ENCODE measurements around the gene GOLGA8B.
"Not testable (repeated sequence)": the region's sequence is repeated elsewhere in the genome, so short reads cannot be mapped to it uniquely, and the experiment has no call there.

GOLGA8B gene, protein sequence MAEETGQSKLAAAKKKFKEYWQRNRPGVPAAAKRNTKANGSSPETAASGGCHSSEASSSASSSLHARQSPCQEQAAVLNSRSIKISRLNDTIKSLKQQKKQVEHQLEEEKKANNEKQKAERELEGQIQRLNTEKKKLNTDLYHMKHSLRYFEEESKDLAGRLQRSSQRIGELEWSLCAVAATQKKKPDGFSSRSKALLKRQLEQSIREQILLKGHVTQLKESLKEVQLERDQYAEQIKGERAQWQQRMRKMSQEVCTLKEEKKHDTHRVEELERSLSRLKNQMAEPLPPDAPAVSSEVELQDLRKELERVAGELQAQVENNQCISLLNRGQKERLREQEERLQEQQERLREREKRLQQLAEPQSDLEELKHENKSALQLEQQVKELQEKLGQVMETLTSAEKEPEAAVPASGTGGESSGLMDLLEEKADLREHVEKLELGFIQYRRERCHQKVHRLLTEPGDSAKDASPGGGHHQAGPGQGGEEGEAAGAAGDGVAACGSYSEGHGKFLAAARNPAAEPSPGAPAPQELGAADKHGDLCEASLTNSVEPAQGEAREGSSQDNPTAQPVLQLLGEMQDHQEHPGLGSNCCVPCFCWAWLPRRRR

GRCh38 chr15:34583399-34584329 lies at the start of gene GOLGA8B:
Gene GOLGA8B (minus strand): TSS chr15:34583651. CDS start chr15:34535912, 47,739 bp downstream.
- peak; percentile 49 for DNase-seq

DNA sequence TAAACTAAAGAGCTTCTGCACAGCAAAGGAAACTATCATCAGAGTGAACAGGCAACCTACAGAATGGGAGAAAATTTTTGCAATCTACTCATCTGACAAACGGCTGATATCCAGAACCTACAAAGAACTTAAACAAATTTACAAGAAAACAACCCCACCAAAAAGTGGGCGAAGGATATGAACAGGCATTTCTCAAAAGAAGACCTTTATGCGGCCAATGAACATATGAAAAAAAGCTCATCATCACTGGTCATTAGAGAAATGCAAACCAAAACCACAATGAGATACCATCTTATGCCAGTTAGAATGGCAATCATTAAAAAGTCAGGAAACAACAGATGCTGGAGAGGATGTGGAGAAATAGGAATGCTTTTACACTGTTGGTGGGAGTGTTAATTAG lies 49.7 kb upstream of the GOLGA8B start:
- not testable (repeated sequence) for DNase-seq

GRCh38 chr15:34628577-34629152 lies 45.2 kb upstream of the GOLGA8B start:
- DNase-seq: no peak

GRCh38 chr15:34625007-34625406 lies 41.6 kb upstream of the GOLGA8B start:
- DNase-seq: no peak

GRCh38 chr15:34621675-34622074 lies 38.2 kb upstream of the GOLGA8B start:
- no peak for DNase-seq

- DNase-seq: no peak
Observed at GRCh38 chr15:34620814-34621213, 37.4 kb upstream of the GOLGA8B start.

DNA sequence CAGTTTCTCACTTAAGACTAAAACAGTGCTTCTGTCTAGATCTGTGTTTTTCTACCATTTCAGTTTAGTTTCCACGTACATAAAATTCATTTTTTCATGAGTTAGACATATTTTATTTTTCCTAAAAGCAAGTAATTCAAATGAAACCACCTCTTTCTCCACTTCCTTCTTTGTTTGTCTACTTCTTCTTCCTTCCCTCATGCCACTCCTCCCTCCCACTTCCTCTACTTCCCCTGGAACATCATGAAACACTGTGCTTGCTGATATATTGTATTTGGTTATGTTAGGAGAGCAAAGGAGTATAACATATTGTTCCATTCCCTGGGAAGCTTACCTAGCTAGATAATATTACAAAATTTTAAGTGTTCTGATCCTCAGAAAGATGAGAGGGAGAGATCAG lies 36.7 kb upstream of the GOLGA8B start:
- DNase-seq: no peak

DNA sequence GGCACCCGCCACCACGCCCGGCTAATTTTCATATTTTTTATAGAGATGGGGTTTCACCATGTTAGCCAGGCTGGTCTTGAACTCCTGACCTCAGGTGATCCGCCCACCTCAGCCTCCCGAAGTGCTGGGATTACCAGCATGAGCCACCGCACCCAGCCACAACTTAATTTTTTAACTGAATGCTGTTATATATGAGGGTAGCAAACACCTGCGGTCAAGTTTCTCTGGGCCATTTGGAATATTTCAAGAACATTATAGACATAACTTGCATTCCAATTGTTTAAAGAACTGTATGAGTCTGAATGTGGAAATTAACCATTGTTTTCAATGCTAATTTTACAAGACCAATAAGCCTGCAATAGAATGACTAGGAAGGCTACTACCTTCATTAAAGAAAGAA lies 35.7 kb upstream of the GOLGA8B start:
- no peak for DNase-seq

GRCh38 chr15:34618073-34618472 lies 34.6 kb upstream of the GOLGA8B start:
- DNase-seq: no peak

GRCh38 chr15:34616613-34617012 lies 33.2 kb upstream of the GOLGA8B start:
- DNase-seq: no peak

DNA sequence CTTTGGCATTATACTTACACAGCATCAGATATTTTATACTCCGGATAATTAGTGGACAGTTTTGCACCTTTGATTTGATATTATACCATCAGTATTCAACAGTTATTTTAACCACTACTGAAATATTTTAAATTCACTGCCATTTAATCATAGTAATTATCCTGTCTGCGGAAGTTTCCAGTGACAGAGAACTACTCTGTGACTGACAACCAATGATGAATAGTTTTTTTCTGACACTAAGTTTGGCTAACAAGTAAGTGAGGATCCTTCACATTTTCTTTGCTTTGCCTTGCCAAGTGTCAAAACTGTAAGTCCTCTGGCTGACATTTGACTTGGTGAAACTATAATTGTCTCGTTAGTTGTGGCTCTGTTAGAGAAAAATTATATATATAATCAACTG lies 30.5 kb upstream of the GOLGA8B start:
- no peak for DNase-seq

DNA sequence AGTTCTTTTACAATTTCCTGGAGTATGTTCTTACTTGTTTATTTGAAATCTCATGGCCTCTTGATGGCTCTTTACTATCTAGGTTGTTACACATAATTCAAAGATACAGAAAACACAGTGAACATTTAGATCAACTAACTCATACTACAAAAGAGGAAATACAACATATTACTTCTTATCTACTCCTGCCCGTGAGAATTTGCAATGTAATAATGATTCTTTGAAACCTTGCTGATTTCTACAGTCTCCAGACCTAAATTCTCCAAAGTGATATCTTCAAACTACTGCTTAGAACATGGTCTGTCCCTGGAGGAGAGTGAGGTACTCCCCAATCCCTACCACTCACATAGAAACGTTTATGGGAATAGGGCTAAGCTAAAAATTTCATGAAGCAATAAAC lies 29.9 kb upstream of the GOLGA8B start:
- no peak for DNase-seq

GRCh38 chr15:34610354-34610753 lies 26.9 kb upstream of the GOLGA8B start:
- no peak for DNase-seq

DNA sequence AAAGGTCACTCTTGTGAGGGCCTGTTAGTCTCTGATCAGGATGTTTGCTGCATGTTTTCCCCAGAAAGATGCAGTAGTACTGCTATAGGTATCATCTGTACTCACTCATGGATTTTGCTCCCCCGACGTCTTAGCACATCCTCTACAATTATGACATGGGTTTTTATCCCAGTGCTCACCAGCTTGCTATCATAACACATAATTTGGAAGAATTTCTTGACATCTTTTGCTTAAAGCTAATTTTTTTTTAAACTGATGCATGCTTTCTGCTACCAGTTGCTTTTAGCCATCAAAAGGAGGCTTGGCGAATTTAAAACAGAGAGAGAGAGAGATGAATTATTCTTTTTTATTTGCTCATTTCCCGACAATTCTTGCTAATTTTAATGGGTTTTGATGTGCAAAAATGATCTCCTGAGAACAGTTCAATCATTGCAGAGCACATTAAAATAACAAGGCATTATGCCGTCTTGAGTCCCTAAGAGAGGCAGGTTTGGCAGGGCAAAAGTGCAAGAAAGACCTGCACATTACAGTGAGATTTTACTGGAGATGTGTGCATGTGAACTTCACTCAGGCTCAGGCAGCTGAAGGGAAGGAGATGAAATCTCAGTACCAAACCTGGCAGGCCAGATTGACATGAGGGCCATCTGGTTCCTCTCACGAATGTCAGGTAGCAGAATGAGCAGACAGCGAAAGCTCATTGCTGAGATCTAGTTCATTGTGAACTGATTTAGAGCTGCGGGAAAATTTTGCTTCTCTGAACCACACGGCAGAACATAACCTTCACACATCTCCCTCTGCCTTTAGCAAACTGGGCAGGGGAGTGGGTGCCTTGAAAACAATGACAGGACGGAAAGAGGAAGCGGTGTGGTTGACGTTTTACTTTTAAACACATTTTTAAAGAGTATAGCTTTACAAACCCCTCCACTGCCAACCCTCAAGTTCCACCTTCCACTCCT lies 25.9 kb upstream of the GOLGA8B start:
- DNase-seq: no peak

DNA sequence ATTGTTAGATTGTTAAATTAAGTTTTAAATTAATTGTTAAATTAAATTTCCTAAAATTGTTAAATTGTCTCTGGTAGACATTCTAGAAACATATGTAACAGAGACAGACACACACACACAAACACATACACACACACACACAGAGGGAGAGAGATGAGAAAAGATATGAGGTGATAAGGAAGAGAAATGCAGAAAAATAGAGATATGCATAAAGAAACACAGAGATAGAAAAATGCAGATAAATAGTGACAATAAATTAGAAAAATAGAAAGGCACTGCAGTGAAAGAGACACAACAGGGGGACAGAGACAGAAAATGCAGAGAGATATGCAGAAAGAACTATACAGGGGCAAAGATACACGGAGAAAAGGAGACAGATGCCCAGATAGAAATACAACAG lies 25.1 kb upstream of the GOLGA8B start:
- no peak for DNase-seq

DNA sequence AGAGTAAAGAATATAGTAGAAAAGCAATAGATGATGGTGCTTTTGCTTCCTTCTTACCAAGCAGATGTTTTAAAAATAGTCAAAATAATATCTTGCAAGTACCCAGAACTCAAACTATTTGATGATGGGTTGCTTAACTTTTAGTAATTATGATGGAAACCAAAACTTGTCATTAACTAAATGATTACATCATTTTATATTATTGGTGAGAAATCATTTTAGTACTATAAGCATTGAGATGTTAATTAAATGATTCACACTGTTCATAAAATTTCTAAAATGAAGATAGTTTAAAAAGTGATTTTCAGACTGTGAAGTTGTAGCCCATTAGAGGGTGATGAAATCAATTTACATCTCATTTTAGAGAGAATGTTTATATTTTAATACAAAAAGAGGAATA lies 24.4 kb upstream of the GOLGA8B start:
- no peak for DNase-seq

- DNase-seq: no peak
Observed at GRCh38 chr15:34606545-34606944, 23.1 kb upstream of the GOLGA8B start.

GRCh38 chr15:34606131-34606530 lies 22.7 kb upstream of the GOLGA8B start:
- no peak for DNase-seq

- DNase-seq: no peak
Observed at GRCh38 chr15:34603095-34603494, 19.6 kb upstream of the GOLGA8B start.

DNA sequence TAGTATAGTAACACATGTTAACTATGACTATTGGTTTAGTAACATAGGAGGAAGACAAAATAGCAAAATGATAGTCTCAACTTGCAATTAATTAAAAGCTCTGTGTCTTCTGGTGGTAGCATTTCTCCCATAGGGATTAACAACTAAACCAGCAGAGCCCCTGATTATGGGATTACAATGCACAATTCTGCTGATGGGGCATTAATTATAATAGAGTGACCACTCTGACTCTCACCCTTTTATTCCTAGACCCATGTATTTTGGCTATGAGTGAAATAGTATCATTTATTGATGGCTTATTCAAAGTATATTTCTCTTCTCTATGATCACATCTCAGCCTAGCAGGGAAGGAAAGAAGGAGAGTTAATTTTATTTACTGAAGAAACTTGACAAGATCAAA lies 17.5 kb upstream of the GOLGA8B start:
- no peak for DNase-seq

- DNase-seq: no peak
Observed at GRCh38 chr15:34598799-34599585, 15.5 kb upstream of the GOLGA8B start.

Data from left hindlimb (tissue), 1 donor.